Measurements from ENCODE around the gene TMEM108.

DNA sequence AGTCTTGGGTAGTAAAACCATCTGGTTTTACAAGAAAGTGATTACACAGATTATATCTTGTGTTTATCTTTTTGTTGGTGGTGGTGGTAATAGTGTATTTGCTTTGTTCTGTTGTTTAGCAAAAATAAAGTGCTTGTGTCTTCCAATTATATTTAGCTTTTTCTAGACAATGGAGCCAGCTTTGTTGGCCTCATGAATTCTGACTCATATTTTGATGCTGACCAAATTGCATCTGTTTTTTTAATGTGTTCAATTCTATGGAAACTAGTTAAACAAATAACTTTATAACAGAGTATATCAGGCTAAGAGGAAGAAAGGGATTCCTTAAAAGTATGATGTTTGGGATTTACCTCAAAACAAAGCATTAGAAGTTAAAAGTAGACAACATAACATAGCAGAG is 292.3 kb downstream of the TMEM108 start:
- TF ChIP-seq, protein P1, sequence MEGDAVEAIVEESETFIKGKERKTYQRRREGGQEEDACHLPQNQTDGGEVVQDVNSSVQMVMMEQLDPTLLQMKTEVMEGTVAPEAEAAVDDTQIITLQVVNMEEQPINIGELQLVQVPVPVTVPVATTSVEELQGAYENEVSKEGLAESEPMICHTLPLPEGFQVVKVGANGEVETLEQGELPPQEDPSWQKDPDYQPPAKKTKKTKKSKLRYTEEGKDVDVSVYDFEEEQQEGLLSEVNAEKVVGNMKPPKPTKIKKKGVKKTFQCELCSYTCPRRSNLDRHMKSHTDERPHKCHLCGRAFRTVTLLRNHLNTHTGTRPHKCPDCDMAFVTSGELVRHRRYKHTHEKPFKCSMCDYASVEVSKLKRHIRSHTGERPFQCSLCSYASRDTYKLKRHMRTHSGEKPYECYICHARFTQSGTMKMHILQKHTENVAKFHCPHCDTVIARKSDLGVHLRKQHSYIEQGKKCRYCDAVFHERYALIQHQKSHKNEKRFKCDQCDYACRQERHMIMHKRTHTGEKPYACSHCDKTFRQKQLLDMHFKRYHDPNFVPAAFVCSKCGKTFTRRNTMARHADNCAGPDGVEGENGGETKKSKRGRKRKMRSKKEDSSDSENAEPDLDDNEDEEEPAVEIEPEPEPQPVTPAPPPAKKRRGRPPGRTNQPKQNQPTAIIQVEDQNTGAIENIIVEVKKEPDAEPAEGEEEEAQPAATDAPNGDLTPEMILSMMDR (optimal IDR thresholded peaks at IDR 0.05 in 1 of 3, IDR thresholded peaks at IDR 0.05 in 1 of 3, conservative IDR thresholded peaks at IDR 0.05 in 1 of 3; ENCODE audit: extremely low read depth in 1 of 3, insufficient read depth in 2 of 3, low read length in 3 of 3) = no peak
- no peak for TF ChIP-seq EZH2 (IDR thresholded peaks at IDR 0.05; ENCODE audit: low read length)

Data from keratinocyte (primary cell).